ENCODE results near the gene MT4. TPM values are rescaled to one million over a fixed set of nuclear protein-coding genes. Genes with fewer than 3 reads are reported as not detected.
"Not testable (repeated sequence)": the region's sequence is repeated elsewhere in the genome, so short reads cannot be mapped to it uniquely, and the experiment has no call there.

The MT4 gene
- total and polyA plus RNA-seq, 9 donors, result not detected

- intact Hi-C loops (cut with DNase I), result loop anchor here in 1 of 4 donors (5.0 kb wide), 1 partner anchor 128 kb away; no protein-coding TSS in a partner anchor
- Histone ChIP-seq H3K36me3 (no peaks in the 10 kb centered on the region), H3K27me3 (no peaks in the 10 kb centered on the region), H3K4me1 (ENCODE audit: insufficient read depth) (no peaks in the 10 kb centered on the region), H3K4me3 (no peak overlapping the region), H3K9me3 (no peaks in the 10 kb centered on the region), H3K27ac (no peak overlapping the region)
- WGBS, 3 donors, result 55 to 88% (median 79%) methylated on average over 1 of the region's 1 CpG
- TF ChIP-seq EP300 (IDR thresholded peaks at IDR 0.05) (no peak), CTCF (IDR thresholded peaks at IDR 0.05) (no peak), POLR2A (IDR thresholded peaks at IDR 0.05) (no peak)
- DNase-seq, result no peak
These were observed 9.8 kb downstream of the MT4 start for GRCh38 chr16:56574625-56575024.

GRCh38 chr16:56576585-56577299, 11.9 kb downstream of the MT4 start:
- no peak overlapping the region for H3K27ac ChIP-seq
- no peaks in the 10 kb centered on the region for H3K27me3 ChIP-seq
- H3K4me3 ChIP-seq, result no peak overlapping the region
- DNase-seq, result peak; percentile 44 to 78 (median 62)
- peak in 2 of 3 donors; percentile 39 to 64 for TF ChIP-seq CTCF (IDR thresholded peaks at IDR 0.05)
- TF ChIP-seq EP300 (IDR thresholded peaks at IDR 0.05), result no peak
- H3K36me3 ChIP-seq, result no peaks in the 10 kb centered on the region
- intact Hi-C loops (cut with DNase I), result loop anchor here in 1 of 4 donors (5.0 kb wide), 1 partner anchor 126 kb away; no protein-coding TSS in a partner anchor
- WGBS, 3 donors, result 37 to 43% (median 39%) methylated on average over 8 of the region's 8 CpGs
- H3K4me1 ChIP-seq (ENCODE audit: insufficient read depth), result no peaks in the 10 kb centered on the region
- no peaks in the 10 kb centered on the region for H3K9me3 ChIP-seq

DNA sequence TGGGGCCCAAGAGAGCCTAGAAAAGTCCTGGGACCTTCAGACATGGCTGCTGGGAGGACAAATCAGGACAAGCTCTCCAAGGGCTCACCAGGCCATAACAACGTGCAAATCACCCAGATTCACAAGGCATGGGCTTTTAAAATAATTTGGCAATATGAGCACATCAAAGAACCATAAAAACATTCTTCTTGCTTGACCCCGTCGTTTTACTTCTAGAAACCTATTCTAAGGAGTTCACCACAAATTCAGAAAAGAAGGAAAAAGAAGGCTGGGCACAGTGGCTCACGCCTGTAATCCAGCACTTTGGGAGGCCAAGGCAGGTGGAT, 12.4 kb downstream of the MT4 start:
- intact Hi-C loops (cut with DNase I), result loop anchor here in 1 of 4 donors (5.0 kb wide), 1 partner anchor 125 kb away; no protein-coding TSS in a partner anchor
- no peak overlapping the region for H3K4me3 ChIP-seq

DNA sequence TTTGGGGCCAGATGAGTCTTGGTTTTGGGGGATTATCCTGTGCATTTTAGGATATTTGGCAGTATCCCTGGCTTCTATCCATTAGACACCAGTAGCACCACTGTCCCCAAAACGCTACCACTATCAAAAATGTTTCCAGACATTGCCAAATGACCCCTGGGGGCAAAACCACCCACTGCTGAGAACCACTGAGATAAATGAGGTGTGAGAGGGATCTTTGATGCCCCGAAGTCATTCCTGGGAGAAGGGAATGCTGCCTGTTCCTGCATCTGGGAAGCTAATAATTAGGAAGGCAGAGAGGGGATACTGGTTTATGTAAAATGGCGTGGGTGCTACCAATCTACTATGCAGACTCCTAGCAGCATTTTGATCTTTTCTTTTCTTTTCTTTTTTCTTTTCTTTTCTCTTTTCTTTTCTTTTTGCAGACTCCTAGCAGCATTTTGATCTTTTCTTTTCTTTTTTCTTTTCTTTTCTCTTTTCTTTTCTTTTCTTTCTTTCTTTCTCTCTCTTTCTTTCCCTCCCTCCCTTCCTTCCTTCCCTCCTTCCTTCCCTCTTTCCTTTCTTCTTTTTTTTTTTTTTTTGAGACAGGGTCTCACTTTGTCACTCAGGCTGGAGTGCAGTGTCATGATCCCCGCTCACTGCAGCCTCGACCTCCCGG, 15.6 kb downstream of the MT4 start:
- no peak for DNase-seq
- no peaks in the 10 kb centered on the region for H3K4me1 ChIP-seq (ENCODE audit: insufficient read depth)
- WGBS, 3 donors, result 75 to 83% (median 75%) methylated on average over 6 of the region's 6 CpGs

More for the DNA sequence above, 12.4 kb downstream of the MT4 start:
- H3K36me3 ChIP-seq, result no peaks in the 10 kb centered on the region
- WGBS, 3 donors, result 67 to 76% (median 74%) methylated on average over 4 of the region's 4 CpGs
- TF ChIP-seq EP300 (IDR thresholded peaks at IDR 0.05) (no peak), CTCF (IDR thresholded peaks at IDR 0.05) (no peak), POLR2A (IDR thresholded peaks at IDR 0.05) (no peak)
- no peaks in the 10 kb centered on the region for H3K27me3 ChIP-seq
- H3K27ac ChIP-seq, result no peak overlapping the region
- no peak for DNase-seq
- H3K4me1 ChIP-seq (ENCODE audit: insufficient read depth), result no peaks in the 10 kb centered on the region
- H3K9me3 ChIP-seq, result no peaks in the 10 kb centered on the region

DNA sequence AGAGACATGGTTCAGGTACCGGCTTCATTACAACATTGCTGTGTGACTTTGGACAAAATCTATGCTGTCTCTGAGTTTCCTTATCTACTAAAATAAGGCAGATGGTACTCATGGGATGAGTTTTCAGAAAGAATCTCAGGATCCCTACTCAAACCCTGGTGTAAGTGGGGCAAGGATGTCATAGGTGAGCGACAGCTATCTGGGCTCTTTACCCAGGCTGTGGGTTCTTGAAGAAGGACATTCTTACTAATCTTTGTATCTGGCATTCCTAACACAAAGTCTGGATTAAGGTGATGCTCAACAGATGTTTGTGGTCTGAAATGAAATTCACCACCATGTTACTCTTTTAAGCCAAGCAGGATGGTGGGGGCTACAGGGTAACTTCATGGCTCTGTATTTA, 18.0 kb downstream of the MT4 start:
- not testable (repeated sequence) for H3K4me3 ChIP-seq; H3K4me1 ChIP-seq (ENCODE audit: insufficient read depth); DNase-seq; H3K27me3 ChIP-seq; H3K36me3 ChIP-seq; H3K27ac ChIP-seq; H3K9me3 ChIP-seq
- intact Hi-C loops (cut with DNase I), result loop anchor here in 2 of 4 donors (10.0 kb wide), 2 partner anchors 68 to 102 kb away; partner anchors contain the start of gene MT1X (in 1 of the 2)
- WGBS, 3 donors, result 65 to 75% (median 73%) methylated on average over 2 of the region's 2 CpGs

More for the DNA sequence above, 15.6 kb downstream of the MT4 start:
- H3K4me3 ChIP-seq, result no peak overlapping the region
- no peak overlapping the region for H3K27ac ChIP-seq
- TF ChIP-seq CTCF (IDR thresholded peaks at IDR 0.05) (no peak), EP300 (IDR thresholded peaks at IDR 0.05) (no peak), POLR2A (IDR thresholded peaks at IDR 0.05) (no peak)
- H3K27me3 ChIP-seq, result no peaks in the 10 kb centered on the region
- intact Hi-C loops (cut with DNase I), result loop anchor here in 2 of 4 donors (10.0 kb wide), 2 partner anchors 66 to 104 kb away; partner anchors contain the start of gene MT1X (in 1 of the 2)
- H3K9me3 ChIP-seq, result no peaks in the 10 kb centered on the region
- H3K36me3 ChIP-seq, result no peaks in the 10 kb centered on the region

Data from ovary (tissue), 9 donors.